K562 (cell line): ENCODE results near the gene PDLIM5. TPM values are rescaled to one million over a fixed set of nuclear protein-coding genes. Genes with fewer than 3 reads are reported as not detected.

Experiments
- ARNT ChIP-seq, 2 experiments: fragments of 450-650 bp; IDR thresholded peaks; 2 replicates each; pipeline ENCODE4 v1.6.1; 2016; ENCODE audit warnings: mild to moderate bottlenecking in 1 of 2
- CEBPG ChIP-seq, 3 experiments: fragments of 200-800 bp in 1 of 3; sonication (Bioruptor generic) in 1 of 3; sonication (generic) in 1 of 3; formaldehyde crosslinking in 1 of 3; IDR thresholded peaks in 2 of 3; conservative IDR thresholded peaks in 1 of 3; 2 replicates each; pipeline versions ENCODE4 v1.6.1 to v1.8.0; 2016 to 2022; ENCODE audit warnings: missing compliant biosample characterization in 2 of 3, missing genetic modification characterization in 2 of 3, mild to moderate bottlenecking in 1 of 3, missing genetic modification reagents in 1 of 3
- HLTF ChIP-seq: fragments of 450-650 bp; IDR thresholded peaks from 2 replicates; pipeline ENCODE4 v1.6.1; 2016
- ILK ChIP-seq: fragments of 450-650 bp; IDR thresholded peaks from 2 replicates; pipeline ENCODE4 v1.6.1; 2016; ENCODE audit warnings: missing genetic modification characterization, low read depth, mild to moderate bottlenecking, missing compliant biosample characterization, moderate library complexity, borderline replicate concordance
- KLF13 ChIP-seq: fragments of 450-650 bp; IDR thresholded peaks from 2 replicates; pipeline ENCODE4 v1.6.1; 2016; ENCODE audit warnings: missing genetic modification characterization, low read depth, mild to moderate bottlenecking, missing compliant biosample characterization, moderate library complexity, borderline replicate concordance
- MEF2A ChIP-seq: IDR thresholded peaks from 2 replicates; pipeline ENCODE4 v1.6.1; 2011; ENCODE audit warnings: low read depth, mild to moderate bottlenecking, low read length, moderate library complexity; ENCODE audit not compliant: control insufficient read depth
- MLX ChIP-seq, 2 experiments: fragments of 450-650 bp in 1 of 2; sonication (generic) in 1 of 2; formaldehyde crosslinking; conservative IDR thresholded peaks; 2 replicates each; pipeline versions ENCODE4 v1.4.0 to v1.8.1; 2020 to 2022; ENCODE audit warnings: mild to moderate bottlenecking in 1 of 2, missing genetic modification reagents in 1 of 2
- NCOA4 ChIP-seq: fragments of 450-650 bp; IDR thresholded peaks from 2 replicates; pipeline ENCODE4 v1.6.1; 2018; ENCODE audit warnings: mild to moderate bottlenecking; ENCODE audit not compliant: partially characterized antibody
- NR0B1 ChIP-seq: fragments of 450-650 bp; IDR thresholded peaks from one replicate; pipeline ENCODE4 v1.6.1; 2018; ENCODE audit warnings: mild to moderate bottlenecking, moderate library complexity; ENCODE audit not compliant: partially characterized antibody
- POLR2H ChIP-seq: IDR thresholded peaks from 2 replicates; pipeline ENCODE4 v1.6.1; 2016; ENCODE audit warnings: missing genetic modification characterization, low read depth, mild to moderate bottlenecking, control low read depth, missing compliant biosample characterization, moderate library complexity
- PYGO2 ChIP-seq: fragments of 450-650 bp; IDR thresholded peaks from 2 replicates; pipeline ENCODE4 v1.6.1; 2016; ENCODE audit warnings: mild to moderate bottlenecking, missing genetic modification characterization, moderate library complexity, missing compliant biosample characterization
- RERE ChIP-seq: sonication (generic); formaldehyde crosslinking; IDR thresholded peaks from 2 replicates; pipeline ENCODE4 v1.8.0; 2023; ENCODE audit warnings: missing genetic modification reagents, mild to moderate bottlenecking, borderline replicate concordance
- SAP30 ChIP-seq: fragments of 200-600 bp; sonication (generic); IDR thresholded peaks from 2 replicates; pipeline ENCODE4 v1.6.1; 2012; ENCODE audit warnings: borderline replicate concordance, low read depth, mild to moderate bottlenecking, moderate library complexity, low read length, control low read depth, inconsistent platforms; ENCODE audit not compliant: insufficient read depth, poor library complexity, severe bottlenecking
- SMARCA4 ChIP-seq: fragments of 450-650 bp; IDR thresholded peaks from 2 replicates; pipeline ENCODE4 v1.6.1; 2016
- SRSF3 ChIP-seq: fragments of 200-400 bp; formaldehyde crosslinking; IDR thresholded peaks from 2 replicates; pipeline ENCODE4 v1.6.1; 2016; ENCODE audit warnings: mild to moderate bottlenecking, low read length, moderate library complexity; ENCODE audit not compliant: insufficient read depth
- ZNF707 ChIP-seq: fragments of 250-450 bp; sonication (Bioruptor Pico); conservative IDR thresholded peaks from 2 replicates; pipeline ENCODE4 v1.8.0; 2022; ENCODE audit warnings: inconsistent platforms, mild to moderate bottlenecking, moderate library complexity
- polyA plus RNA-seq, 8 experiments: library from polyadenylated mRNA; depleted of rRNA in 4 of 8; stranded (reverse) in 5 of 8; unstranded in 3 of 8; fragments of >200 nt; fragmentation: Nextera tagmentation in 2 of 8; fragmentation: Illumina TruSeq in 1 of 8; extraction: Ambion mirVana in 2 of 8; extraction: Trizol in 1 of 8; gene quantifications; 2 replicates each; pipeline versions ENCODE4 v1.2.1 to v1.2.3, GENCODE V29; 2011 to 2014; ENCODE audit warnings: inconsistent platforms in 1 of 8, missing spikeins in 1 of 8
- total RNA-seq, 7 experiments: library from RNA; depleted of rRNA in 6 of 7; stranded (reverse); fragments of >200 nt in 6 of 7; fragmentation: Illumina TruSeq in 2 of 7; extraction: Trizol in 2 of 7; gene quantifications; 2 replicates each; pipeline versions ENCODE4 v1.2.1 to v1.2.3, GENCODE V29; 2011 to 2021; ENCODE audit warnings: low replicate concordance in 1 of 7

Gene PDLIM5
- total and polyA plus RNA-seq, 9 of the 15 experiments (the other 6 are each of a cell fraction or from before 2014, with no cell fraction given) = 36.9 to 127 (median 62.5) TPM

- TF ChIP-seq RERE (CRISPR knock-in tag) (no peak), PYGO2 (tag) (no peak), ARNT (IDR thresholded peaks at IDR 0.05) (no peak), NCOA4 (no peak), MLX (CRISPR knock-in tag; conservative IDR thresholded peaks at IDR 0.05) (no peak), CEBPG (CRISPR knock-in tag; IDR thresholded peaks at IDR 0.05) (no peak; the same call in 1 of the 2 replicates), CEBPG (tag; conservative IDR thresholded peaks at IDR 0.05 in 1 of 2, IDR thresholded peaks at IDR 0.05 in 1 of 2) (no peak), KLF13 (tag) (no peak), NR0B1 (no peak), SAP30 (no peak), POLR2H (tag) (no peak), SRSF3 (no peak), ZNF707 (CRISPR knock-in tag) (no peak), HLTF (no peak), MEF2A (0 out of 2 replicates have a peak, but pooled peaks have one; percentile 15), SMARCA4 (peak; percentile 91), ILK (tag) (no peak)
Measured at GRCh38 chr4:94534401-94535312, 82.9 kb downstream of the PDLIM5 start (continued).
